Activated CD4-positive, alpha-beta T cell treated with anti-CD3 and anti-CD28 coated beads, Interleukin-2, amount 10 ng/mL, durations not matched to agents 24 days and 14 days (primary cell): ENCODE results near the gene UHRF1. TPM values are rescaled to one million over a fixed set of nuclear protein-coding genes. Genes with fewer than 3 reads are reported as not detected.

Experiments
- DNase-seq: peaks from one replicate; pipeline ENCODE4 v3.0.0; 2022
- H3K27ac Mint-ChIP-seq: one replicate; pipeline ENCODE4 v1.8.0; 2022; ENCODE audit warnings: mild to moderate bottlenecking, mixed read lengths
- H3K27me3 Mint-ChIP-seq: one replicate; pipeline ENCODE4 v1.8.0; 2022; ENCODE audit warnings: mixed read lengths
- H3K36me3 Mint-ChIP-seq: one replicate; pipeline ENCODE4 v1.8.0; 2022; ENCODE audit warnings: low read depth, mild to moderate bottlenecking, mixed read lengths
- H3K4me1 Mint-ChIP-seq: one replicate; pipeline ENCODE4 v1.8.0; 2021; ENCODE audit warnings: mixed read lengths
- H3K4me3 Mint-ChIP-seq: one replicate; pipeline ENCODE4 v1.8.0; 2022; ENCODE audit warnings: mild to moderate bottlenecking, moderate library complexity, mixed read lengths
- H3K9me3 Mint-ChIP-seq: one replicate; pipeline ENCODE4 v1.8.0; 2021; ENCODE audit warnings: mixed read lengths
- intact Hi-C: fragments of 100-400 bp; cut with micrococcal nuclease; formaldehyde crosslinking; loops from one replicate; pipeline ENCODE4 v1.15.1; 2023
- total RNA-seq: library from RNA; stranded (reverse); gene quantifications from 2 replicates; pipeline ENCODE4 v1.2.3, GENCODE V29; 2022

The UHRF1 gene
- total RNA-seq, 1 donor from 2014 or later = 161 TPM

DNA sequence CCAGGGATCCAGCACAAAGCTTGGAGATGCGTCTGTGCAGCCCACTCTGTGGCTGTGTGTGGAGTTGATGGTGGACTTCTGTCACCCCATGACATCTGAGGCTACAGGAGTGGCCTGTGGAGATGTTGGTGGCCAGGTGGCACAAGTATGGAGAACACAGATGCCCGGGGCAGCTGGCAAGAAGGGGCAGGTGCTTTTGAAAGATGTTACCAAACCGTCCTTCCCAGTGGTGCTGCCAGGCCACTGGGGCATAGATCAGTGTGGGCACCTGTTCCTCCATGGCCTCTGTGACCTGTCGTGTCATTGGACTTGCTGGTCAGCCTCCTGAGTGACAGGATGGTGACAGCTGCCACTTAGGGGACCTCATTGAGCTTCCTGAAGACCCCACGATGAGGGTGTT, 95.8 kb downstream of the UHRF1 start:
- H3K4me1 Mint-ChIP-seq = peaks cover 13% of the 10 kb centered on the region
- no peak overlapping the region for H3K27ac Mint-ChIP-seq
- no peaks in the 10 kb centered on the region for H3K9me3 Mint-ChIP-seq
- no peaks in the 10 kb centered on the region for H3K27me3 Mint-ChIP-seq
- DNase-seq = no peak
- H3K36me3 Mint-ChIP-seq = peaks cover 25% of the 10 kb centered on the region
- H3K4me3 Mint-ChIP-seq = no peak overlapping the region
- intact Hi-C loops = no loop called here

DNA sequence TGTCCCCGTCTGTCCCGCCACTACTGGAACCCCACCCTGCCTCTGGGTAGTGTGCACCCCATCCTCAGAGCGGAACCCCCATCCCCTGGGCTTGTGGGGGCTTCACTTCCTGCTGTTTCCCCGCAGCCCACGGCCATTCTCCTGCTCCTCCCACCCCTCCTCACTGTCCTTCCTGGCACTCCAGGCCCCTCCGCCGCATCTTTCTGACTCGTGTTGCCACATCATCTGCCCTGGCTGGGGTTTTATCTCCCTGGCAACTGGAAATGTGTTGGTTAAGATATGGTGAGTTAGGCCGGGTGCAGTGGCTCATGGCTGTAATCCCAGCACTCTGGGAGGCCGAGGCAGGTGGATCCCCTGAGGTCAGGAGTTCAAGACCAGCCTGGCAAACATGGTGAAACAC, 96.9 kb downstream of the UHRF1 start:
- intact Hi-C loops = no loop called here
- Mint-ChIP-seq H3K4me3 (no peak overlapping the region), H3K27me3 (no peaks in the 10 kb centered on the region), H3K9me3 (no peaks in the 10 kb centered on the region), H3K27ac (no peak overlapping the region), H3K36me3 (peaks cover 18% of the 10 kb centered on the region), H3K4me1 (peaks cover 8% of the 10 kb centered on the region)
- DNase-seq = no peak

DNA sequence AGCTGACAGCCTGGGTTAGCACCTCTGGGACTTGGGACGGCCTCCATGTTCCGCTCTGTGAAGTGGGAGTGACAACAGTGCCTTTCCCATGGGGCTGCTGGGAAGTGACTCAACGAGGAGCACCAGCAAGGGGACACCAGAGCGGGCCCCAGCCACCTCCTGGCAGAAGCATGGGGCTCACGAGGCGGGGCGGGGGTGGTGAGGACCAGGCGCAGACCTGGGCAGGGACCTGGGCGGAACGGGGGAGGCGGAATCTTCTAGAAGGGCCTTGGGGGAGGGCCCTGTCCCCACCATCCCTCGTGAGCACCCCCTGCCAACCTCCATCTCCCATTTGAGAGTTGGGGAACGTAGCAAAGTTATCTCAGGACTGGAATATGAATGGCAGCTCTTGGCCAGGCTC, 97.5 kb downstream of the UHRF1 start:
- intact Hi-C loops = no loop called here
- DNase-seq = no peak
- Mint-ChIP-seq H3K27me3 (no peaks in the 10 kb centered on the region), H3K27ac (no peak overlapping the region), H3K4me3 (no peak overlapping the region), H3K9me3 (no peaks in the 10 kb centered on the region), H3K36me3 (peaks cover 12% of the 10 kb centered on the region), H3K4me1 (peaks cover 4% of the 10 kb centered on the region)

Other genes starting within 250 kb of the UHRF1 start
- 85.2 and 90.8 TPM in 2 replicates for gene MYDGF, start 239.2 kb upstream of the UHRF1 start, total RNA-seq
- gene DPP9, start 185.7 kb upstream of the UHRF1 start, total RNA-seq = 86.4 and 95.9 TPM in 2 replicates
- 22.9 and 23.3 TPM in 2 replicates for gene FEM1A, start 117.8 kb upstream of the UHRF1 start, total RNA-seq
- gene TICAM1, start 77.8 kb upstream of the UHRF1 start, total RNA-seq = 33.8 and 33.9 TPM in 2 replicates
- gene PLIN3, start 41.8 kb upstream of the UHRF1 start, total RNA-seq = 28.6 and 34.4 TPM in 2 replicates
- gene ARRDC5, start 6.6 kb upstream of the UHRF1 start, total RNA-seq = 0.24 and 0.28 TPM in 2 replicates
- gene KDM4B, start 59.6 kb downstream of the UHRF1 start, total RNA-seq = 49.2 and 52.0 TPM in 2 replicates